Measurements from ENCODE around the gene PARP12.

PARP12 gene

DNA sequence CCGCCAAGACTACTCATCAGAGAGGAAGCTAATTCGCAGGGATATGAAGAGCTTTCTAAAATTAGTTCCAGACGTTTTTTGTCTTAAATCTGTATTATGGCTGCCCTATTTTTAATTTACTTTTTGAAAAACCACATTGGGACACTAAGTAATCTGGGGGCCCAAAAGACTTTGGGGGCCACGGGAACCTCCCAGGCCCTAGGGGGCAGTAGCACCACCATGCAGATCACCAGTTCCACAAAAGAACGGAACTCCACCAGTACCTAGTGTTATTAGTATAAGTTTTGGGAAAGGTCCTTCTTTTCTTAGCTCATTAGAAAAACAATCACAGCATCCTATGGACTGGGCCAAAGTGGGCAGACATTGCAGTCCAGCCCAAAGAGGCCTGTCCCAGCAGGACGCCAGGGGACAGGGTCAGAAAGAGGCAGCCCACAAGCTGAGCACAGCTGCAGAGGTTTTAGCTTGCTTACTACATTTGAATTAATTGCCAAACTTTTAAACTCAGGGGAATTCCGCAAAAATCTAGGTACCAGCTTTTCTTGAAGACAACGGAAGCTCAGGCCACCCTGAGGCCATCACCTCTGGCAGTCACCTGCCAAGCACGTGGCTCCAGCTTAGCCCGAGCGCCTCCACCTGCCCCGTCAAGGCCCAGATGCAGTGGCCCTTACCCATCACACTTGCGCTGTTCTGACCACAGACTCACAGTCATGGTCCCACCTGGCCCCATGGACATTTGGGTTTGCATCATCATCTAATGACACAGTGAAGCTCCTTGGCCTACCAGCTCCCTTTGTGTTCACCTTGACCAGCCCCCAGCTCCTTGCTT, 74.8 kb downstream of the PARP12 start:
- no peak for DNase-seq

DNA sequence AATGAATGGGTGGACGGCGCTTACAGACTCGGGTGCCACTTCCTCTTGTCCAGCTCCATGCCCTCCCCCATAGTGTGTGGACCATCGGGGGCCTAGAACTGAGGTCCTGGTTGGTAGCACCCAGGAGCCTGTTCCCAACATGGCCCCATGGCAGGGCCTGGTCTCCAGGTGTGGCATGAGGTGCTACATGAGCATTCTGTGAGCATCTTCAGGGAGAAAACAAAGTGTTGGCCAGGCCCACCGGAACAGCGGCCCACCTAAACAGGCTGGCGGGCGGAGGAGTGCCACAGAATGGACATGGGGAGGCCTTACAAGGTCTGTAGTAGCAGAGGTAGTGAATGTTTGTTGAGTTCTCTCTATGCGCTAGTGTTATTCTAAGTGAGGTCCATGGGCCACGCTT, 76.9 kb downstream of the PARP12 start:
- no peak for DNase-seq

DNA sequence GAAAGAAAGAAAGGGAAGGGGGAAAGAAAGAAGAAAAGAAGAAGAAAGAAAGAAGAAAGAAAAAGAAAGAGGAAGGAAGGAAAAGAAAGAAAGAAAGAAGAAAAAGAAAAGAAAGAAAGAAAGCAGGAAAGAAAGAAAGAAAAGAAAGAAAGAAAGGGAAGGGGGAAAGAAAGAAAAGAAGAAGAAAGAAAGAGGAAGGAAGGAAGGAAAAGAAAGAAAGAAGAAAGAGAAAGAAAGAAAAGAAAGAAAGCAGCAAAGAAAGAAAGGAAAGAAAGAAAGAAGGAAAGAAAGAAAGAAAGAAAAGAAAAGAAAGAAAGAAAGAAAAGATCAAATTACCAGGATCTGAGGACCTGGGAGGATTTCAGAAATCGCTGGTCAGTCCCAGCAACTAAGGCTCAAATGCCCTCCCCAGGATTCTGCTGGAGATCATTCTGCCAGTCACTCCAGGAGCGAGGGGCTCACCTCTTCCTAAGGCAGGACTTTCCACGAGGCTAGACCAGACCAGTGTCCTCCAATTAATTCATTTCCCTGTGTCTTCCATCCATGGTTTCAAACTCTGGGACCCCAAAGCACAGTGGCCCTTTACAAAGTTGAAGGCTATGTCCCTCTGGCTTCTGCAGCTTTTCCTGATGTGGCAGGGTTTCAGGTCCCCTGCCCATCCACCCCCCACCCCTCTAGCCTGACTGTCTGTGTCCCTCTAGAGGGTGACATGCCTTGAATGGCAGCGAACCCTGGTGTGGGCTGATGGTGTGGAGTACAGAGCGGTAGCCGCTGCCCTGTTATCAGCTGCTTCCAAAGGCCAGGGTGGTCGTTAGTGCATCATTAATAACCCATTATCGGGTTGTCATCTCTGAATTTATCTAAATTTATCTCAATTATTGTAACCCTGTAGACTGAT, 77.9 kb downstream of the PARP12 start:
- no peak for DNase-seq

DNA sequence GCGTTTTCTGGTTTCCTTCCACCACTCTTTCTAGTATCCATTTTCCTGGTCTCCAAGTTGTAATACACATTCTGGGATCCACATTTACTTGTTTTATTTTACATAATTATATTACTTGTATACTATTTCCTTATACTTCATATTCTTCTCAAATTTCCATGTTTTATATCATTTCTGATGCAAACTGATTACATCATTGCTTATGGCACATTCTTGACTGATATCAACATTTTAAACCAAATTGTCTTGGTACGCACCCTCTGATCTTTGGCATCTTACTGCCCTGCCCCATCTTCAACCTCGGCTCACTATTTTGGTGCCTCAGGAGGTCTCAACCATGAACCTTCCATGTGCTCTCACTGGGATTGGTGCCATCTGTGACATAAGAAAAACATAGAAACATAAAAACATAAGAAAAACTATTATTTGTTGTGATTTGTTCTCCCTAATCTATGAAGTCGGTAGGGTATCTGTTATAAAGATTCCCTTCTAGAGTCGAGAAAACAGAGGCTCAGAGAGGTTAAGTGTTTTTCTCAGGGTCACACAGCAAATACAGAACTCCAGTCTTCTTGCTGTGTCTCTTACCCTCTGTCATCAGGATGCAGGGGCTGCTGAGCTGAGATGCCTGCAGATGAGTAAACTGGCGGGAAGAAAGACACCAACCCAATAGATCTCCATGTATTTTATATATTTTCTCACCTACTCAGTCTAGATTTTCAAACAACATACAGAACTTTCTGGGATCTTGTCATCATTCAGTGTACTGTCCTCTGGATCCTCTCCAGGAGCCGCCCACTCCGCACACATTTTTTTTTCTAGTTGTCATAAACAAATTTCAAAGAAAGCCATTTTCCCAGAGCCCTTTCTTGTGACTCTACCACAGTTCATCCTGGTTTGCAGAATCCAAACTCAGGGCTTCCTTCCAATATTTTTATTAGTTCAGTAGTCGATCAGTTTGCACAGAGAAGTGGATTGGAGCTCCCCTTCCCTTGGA, 79.5 kb downstream of the PARP12 start:
- no peak for DNase-seq

DNA sequence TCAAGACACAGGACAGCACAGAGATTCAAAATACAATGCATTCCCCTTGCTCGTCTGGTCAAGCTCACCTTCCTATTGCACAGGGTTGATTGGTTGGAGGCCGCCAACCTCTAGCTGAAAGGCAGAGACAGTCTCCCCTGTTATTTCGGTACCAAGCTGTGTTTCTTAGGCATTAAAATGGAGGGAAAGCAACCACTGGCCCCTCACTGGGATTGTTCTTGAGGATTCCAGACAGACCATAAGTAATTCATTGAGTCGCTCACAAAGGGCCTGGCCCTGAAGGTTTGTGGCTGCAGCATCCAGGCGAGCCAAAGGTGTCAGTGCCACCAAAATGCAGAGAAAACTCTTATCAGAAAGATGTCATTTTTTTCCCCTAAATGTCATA, 81.2 kb downstream of the PARP12 start:
- DNase-seq, result no peak

DNA sequence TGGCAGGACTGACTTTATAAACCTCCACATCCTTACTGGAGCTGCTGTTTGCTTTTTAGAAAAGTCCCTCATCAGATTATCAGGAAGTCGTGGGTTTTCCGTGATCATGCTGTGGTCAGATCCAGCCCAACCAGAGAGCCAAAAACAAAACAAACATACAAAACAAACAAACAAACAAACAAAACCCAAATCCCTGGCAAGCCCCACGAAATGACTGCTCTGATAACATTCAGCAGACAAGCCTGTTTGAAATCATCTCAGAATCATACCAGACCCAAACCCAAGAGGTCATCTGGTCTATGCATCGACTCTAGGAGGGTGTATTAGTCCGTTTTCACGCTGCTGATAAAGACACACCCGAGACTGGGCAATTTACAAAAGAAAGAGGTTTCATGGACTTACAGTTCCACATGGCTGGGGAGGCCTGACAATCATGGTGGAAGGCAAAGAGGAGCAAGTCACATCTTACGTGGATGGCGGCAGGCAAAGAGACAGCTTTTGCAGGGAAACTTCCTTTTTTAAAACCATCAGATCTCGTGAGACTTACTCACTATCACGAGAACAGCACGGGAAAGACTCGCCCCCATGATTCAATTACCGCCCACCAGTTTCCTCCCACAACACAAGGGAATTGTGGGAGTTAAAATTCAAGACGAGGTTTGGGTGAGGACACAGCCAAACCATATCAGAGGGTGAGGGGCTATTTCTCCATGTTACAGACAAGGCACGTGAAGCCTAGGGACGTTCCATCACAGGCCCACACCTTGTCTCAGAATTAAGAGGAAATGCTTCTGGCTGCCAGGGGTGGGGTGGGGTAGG, 85.7 kb downstream of the PARP12 start:
- no peak for DNase-seq

DNA sequence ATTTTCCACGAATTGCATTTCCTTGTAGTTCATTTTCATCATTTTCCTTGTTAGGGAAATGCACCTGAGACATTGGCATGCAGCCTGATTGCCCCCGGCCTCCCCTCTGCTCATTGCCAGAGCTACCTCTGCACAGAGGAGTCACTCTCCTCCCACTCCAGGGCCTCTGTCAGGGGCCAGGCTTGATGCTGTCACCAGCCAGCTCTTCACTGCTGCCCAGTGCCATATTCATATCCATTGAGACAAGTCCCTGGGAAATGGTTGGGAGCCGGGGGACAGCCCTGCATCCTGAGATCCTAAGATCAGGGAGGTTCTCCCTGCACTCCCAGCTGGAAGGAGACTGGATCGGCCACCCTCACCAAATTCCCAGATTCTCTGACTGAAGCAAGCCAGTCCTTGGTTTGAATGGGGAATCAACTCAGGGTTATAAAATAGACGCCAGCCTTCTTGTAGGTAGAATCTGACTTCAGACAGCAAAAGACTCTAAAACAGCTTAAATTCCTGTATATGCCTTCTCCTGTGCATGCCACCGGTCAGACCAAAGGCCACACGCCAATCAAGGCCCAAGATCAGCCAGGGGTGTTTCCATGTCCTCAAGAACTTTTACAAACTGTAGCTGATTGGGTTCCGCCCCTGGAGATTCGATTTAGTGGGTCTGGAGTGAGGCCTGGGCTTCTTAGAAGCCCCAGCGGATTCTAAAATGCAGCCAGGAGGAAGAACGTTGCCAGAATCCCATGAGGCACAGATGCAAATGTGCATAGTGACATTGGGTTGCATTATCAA, 86.5 kb downstream of the PARP12 start:
- no peak for DNase-seq

DNA sequence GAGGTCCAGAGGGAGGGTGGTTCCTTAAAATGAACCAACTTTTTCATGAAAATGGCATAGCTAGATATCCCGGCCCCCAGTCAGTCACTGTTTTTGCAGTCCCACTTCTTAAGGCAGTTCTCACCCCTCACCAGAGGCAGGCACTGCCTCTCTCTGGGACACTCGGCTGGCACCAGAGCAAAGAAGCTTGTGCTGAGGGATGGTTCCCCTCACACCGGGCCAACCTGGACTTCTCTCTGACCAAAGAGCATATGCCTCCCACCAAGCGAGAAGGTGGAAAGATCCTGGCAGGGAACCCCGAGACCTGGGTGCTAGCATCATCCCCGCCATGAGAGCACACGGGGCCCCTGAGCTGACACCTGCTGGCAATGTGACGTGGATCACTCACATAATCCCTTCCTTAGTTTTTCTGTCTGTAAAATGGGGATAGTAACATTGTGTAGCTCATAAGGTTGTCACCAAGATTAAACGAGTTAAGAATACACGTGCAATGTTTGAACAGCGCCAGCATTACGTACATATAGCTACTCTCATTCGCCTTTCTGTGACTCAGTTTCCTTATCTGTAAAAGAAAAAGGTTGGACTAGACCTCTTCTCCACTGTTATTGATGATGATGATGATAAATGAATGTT, 88.5 kb downstream of the PARP12 start:
- no peak for DNase-seq
